HK-2 (cell line): ENCODE measurements around the gene ICOSLG.
"Not testable (repeated sequence)": the region's sequence is repeated elsewhere in the genome, so short reads cannot be mapped to it uniquely, and the experiment has no call there.

Source experiments
- DNase-seq: peaks from one replicate; pipeline ENCODE4 v3.0.0-alpha.2; 2018; ENCODE audit not compliant: unreplicated experiment

Gene ICOSLG

GRCh38 chr21:44225605-44226004 is 15.1 kb downstream of the ICOSLG start:
- DNase-seq: not testable (repeated sequence)

GRCh38 chr21:44223334-44223733 is 17.4 kb downstream of the ICOSLG start:
- not testable (repeated sequence) for DNase-seq

- DNase-seq: not testable (repeated sequence)
Observed at GRCh38 chr21:44220674-44221073, 20.1 kb downstream of the ICOSLG start.

- not testable (repeated sequence) for DNase-seq
Observed at GRCh38 chr21:44218461-44218860, 22.3 kb downstream of the ICOSLG start.

GRCh38 chr21:44211978-44212377 is 28.8 kb downstream of the ICOSLG start:
- DNase-seq: not testable (repeated sequence)

- not testable (repeated sequence) for DNase-seq
Observed at GRCh38 chr21:44211574-44211973, 29.2 kb downstream of the ICOSLG start.

- DNase-seq: not testable (repeated sequence)
Observed at GRCh38 chr21:44207860-44208646, 32.7 kb downstream of the ICOSLG start.

- DNase-seq: not testable (repeated sequence)
Observed at GRCh38 chr21:44206698-44207676, 33.8 kb downstream of the ICOSLG start.

- DNase-seq: not testable (repeated sequence)
Observed at GRCh38 chr21:44206187-44206586, 34.6 kb downstream of the ICOSLG start.

- DNase-seq: not testable (repeated sequence)
Observed at GRCh38 chr21:44202590-44203299, 38.0 kb downstream of the ICOSLG start.

GRCh38 chr21:44199997-44200396 is 40.7 kb downstream of the ICOSLG start:
- not testable (repeated sequence) for DNase-seq

GRCh38 chr21:44199448-44199847 is 41.3 kb downstream of the ICOSLG start:
- no peak for DNase-seq

- not testable (repeated sequence) for DNase-seq
Observed at GRCh38 chr21:44197156-44197516, 43.6 kb downstream of the ICOSLG start.

GRCh38 chr21:44196212-44197155 is 44.3 kb downstream of the ICOSLG start:
- DNase-seq: not testable (repeated sequence)

GRCh38 chr21:44194888-44195287 is 45.9 kb downstream of the ICOSLG start:
- not testable (repeated sequence) for DNase-seq

GRCh38 chr21:44194451-44194850 is 46.3 kb downstream of the ICOSLG start:
- not testable (repeated sequence) for DNase-seq

GRCh38 chr21:44193108-44193507 is 47.6 kb downstream of the ICOSLG start:
- DNase-seq: not testable (repeated sequence)

GRCh38 chr21:44190349-44191271 is 50.1 kb downstream of the ICOSLG start:
- DNase-seq: not testable (repeated sequence)

- DNase-seq: not testable (repeated sequence)
Observed at GRCh38 chr21:44184862-44185261, 55.9 kb downstream of the ICOSLG start.
